Epidermal melanocyte (primary cell): ENCODE results near the gene ZNHIT2.

Source experiments
- DNase-seq: peaks from one replicate; pipeline ENCODE4 v3.0.0; 2011; ENCODE audit warnings: low spot score; ENCODE audit not compliant: insufficient read length

The ZNHIT2 gene

DNA sequence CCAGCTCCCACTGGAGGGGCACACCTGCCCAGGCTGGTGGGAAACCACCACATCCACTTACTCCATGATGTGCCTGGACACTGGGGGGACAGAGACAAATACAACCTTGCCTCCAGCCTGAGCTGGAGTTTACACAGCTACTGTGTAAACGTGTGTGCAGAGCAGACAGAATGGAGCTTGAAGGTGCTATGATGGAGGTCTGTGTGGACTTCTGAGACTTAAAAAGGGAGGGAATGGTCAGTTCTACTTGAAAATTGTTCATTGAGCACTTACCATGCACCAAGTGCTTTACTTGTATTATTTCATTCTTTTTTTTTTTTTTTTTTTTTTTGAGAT is 44.9 kb downstream of the ZNHIT2 start:
- DNase-seq = no peak

DNA sequence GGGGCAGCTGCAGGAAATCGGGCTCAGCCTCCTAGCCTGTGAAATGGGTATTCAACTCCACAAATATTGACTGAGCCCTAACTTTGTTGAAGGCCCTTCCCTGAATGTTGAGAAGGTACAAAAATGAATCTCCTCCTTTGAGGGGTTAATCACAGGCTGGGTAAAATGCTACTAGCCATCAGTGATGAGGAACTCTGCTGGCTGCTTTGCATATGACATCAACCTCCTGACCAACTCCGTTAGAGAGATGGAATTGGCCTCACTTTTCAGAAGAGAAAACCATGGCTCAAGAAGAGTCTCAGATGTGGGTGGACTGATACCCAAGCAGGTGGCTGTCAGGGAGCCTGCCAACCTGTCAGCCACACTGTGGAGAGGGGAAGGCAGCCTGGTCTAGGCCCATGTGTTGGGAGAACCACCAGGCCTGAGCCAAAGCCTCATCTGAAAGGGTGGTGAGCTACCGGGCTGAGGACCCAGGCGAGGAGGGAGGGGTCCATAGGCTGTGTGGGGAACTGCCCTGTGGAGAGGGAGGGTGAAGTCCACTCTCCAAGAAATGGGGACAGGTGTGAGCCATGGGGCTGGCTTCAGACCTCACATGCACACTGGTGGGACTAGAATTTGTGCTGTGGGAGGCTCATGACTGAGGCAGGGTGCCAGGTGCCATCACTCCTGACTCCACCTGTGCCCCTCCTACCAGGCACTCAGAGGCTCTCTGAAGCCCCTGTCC is 45.4 kb downstream of the ZNHIT2 start:
- DNase-seq = no peak

DNA sequence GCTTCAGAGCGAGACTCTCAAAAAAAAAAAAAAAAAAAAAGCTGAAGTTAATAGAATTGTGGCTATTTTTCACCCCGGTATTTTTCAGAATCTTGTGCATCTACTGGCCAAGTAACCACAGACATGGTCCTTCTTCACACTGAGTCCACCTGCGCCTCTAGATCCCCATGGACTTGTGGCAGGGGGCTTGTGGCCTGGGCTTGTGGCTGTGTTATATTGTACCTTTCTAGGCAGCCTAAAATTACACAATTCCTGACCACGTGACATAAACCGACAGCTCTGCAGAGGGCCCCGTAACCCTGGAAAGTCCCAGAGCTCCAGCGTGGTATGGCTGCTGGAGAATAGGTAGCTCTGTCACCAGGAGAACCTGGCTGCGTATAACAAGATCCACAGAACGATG is 48.3 kb downstream of the ZNHIT2 start:
- DNase-seq = no peak

DNA sequence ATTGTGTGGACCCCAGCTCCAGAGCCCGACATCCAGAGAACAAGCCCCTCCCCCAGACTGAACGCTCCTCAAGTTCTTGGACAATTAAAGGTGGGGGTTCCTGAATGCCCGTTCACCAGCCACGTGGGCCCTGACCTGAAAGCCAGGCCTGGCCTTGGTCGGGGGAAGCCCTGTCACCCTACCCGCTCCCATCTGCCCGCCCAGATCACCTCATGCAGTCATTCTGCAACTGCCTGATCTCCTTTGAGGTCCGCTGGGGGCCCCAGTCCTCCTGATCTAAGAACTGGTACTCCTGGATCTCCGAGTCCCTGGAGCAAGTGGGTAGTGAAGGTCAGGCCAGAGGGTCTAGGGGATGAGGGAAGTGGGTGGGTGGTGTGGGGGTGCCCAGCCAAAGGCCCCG is 50.1 kb downstream of the ZNHIT2 start:
- no peak for DNase-seq

DNA sequence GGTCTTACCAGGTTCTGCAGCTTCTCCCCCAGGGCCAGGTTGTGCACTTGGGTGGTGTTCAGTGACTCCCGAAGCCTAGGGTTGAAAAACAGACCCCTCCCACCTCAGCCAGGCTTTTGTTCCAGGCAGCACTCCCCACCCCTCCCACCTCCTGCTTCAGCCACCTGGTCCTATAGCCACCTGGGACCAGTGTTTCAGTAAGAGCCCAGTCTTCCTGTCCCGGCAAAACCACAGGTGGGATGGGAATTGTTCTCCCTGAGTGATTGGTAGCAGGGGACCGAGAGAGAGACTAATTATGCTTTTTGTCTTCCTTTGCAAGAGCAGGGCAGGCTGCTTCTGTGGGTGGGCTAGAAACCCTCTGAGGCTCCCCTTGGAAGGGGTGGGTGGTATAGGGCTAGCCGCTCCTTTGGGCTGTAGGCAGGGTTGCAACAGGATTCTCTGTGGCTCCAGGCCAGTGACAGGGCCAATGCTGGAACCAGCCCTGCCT is 50.7 kb downstream of the ZNHIT2 start:
- DNase-seq = no peak
